ENCODE measurements around the gene TMBIM1. TPM values are rescaled to one million over a fixed set of nuclear protein-coding genes. Genes with fewer than 3 reads are reported as not detected.
A peak's percentile ranks its signal among the peaks of the same experiment; 100 is the strongest.

The TMBIM1 gene
- total and polyA plus RNA-seq, 9 of the 15 experiments (the other 6 are each of a cell fraction or from before 2014, with no cell fraction given) = 14.2 to 105 (median 47.0) TPM

GRCh38 chr2:218332920-218333645, 40.8 kb upstream of the TMBIM1 start (continued):
- TF ChIP-seq POLR2AphosphoS5 (IDR thresholded peaks at IDR 0.05; ENCODE audit: control insufficient read depth, insufficient read depth, low read depth, low read length) (peak; percentile 68), ZNF407 (IDR thresholded peaks at IDR 0.05; ENCODE audit: low read depth) (no peak), ZNF212 (CRISPR knock-in tag; IDR thresholded peaks at IDR 0.05) (no peak), CHCHD3 (CRISPR knock-in tag; IDR thresholded peaks at IDR 0.05) (no peak), FUS (optimal IDR thresholded peaks at IDR 0.05; ENCODE audit: low read depth, low read length) (no peak), XRCC3 (IDR thresholded peaks at IDR 0.05) (no peak), HEY1 (CRISPR knock-in tag; IDR thresholded peaks at IDR 0.05; ENCODE audit: borderline replicate concordance) (no peak), NCOA6 (IDR thresholded peaks at IDR 0.05) (0 out of 2 replicates have a peak, but pooled peaks have one; percentile 23), PURB (CRISPR knock-in tag; IDR thresholded peaks at IDR 0.05; ENCODE audit: low read depth) (no peak), RBBP5 (IDR thresholded peaks at IDR 0.05; ENCODE audit: borderline replicate concordance, insufficient read depth, low read length, poor library complexity, severe bottlenecking) (peak; percentile 80), C11orf30 (IDR thresholded peaks at IDR 0.05; ENCODE audit: low read depth) (peak; percentile 97), THRB (CRISPR knock-in tag; conservative IDR thresholded peaks at IDR 0.05) (no peak), E2F8 (IDR thresholded peaks at IDR 0.05; ENCODE audit: low read depth, partially characterized antibody) (no peak), ZNF695 (CRISPR knock-in tag; IDR thresholded peaks at IDR 0.05) (no peak), CBX8 (IDR thresholded peaks at IDR 0.05; ENCODE audit: borderline replicate concordance, extremely low read depth, low read depth, low read length, poor library complexity, severe bottlenecking) (no peak)
